ENCODE data around the gene TANK.

DNA sequence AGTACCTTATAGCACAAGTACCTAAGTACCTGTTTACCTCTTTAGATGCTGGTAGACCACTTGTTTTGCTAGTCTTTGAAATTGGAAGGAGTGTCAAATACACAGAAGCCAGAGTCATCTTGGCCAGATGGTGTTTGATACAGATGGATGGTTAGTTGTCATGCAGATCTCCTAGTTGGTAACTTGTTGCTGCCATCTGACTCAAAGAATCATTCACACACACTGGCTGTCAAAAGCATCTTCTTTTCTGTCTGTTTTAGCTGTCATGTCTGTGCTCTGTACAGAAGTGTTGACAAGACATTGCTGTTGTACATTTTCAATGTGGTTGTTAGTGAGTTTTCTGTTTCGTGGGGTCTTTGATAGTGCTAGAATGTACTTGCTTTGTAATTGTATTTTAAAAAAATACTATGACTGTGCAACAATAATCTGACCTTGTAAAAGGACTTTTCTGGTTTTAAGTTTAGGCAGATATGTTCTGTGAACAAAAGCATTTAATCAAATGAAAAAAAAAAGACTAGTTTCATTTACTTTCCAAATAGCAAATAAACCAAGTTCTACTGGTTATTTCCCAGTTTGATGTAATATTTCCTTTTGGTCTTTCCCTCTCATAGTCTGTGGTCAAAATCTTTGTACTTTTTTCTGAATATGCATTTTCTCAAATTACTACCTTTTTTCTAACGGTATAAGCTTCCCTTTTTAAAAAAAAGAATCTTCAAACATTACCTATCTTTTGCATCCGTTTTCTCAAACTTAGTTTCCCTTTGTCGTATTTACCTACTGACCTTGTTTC is 39.9 kb downstream of the TANK start:
- TF ChIP-seq, protein P1, sequence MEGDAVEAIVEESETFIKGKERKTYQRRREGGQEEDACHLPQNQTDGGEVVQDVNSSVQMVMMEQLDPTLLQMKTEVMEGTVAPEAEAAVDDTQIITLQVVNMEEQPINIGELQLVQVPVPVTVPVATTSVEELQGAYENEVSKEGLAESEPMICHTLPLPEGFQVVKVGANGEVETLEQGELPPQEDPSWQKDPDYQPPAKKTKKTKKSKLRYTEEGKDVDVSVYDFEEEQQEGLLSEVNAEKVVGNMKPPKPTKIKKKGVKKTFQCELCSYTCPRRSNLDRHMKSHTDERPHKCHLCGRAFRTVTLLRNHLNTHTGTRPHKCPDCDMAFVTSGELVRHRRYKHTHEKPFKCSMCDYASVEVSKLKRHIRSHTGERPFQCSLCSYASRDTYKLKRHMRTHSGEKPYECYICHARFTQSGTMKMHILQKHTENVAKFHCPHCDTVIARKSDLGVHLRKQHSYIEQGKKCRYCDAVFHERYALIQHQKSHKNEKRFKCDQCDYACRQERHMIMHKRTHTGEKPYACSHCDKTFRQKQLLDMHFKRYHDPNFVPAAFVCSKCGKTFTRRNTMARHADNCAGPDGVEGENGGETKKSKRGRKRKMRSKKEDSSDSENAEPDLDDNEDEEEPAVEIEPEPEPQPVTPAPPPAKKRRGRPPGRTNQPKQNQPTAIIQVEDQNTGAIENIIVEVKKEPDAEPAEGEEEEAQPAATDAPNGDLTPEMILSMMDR (IDR thresholded peaks at IDR 0.05) = no peak
- TF ChIP-seq POLR2A (IDR thresholded peaks at IDR 0.05) = no peak

Measured in body of pancreas (tissue), 4 donors.